Measurements from ENCODE around the gene RNF214. TPM values are rescaled to one million over a fixed set of nuclear protein-coding genes. Genes with fewer than 3 reads are reported as not detected.
A peak's percentile ranks its signal among the peaks of the same experiment; 100 is the strongest.

RNF214 gene
- total and polyA plus RNA-seq, 2 of the 4 experiments (the other 2 are of a cell fraction): 7.9 to 14.8 TPM

GRCh38 chr11:117230286-117230961 lies 2.0 kb upstream of the RNF214 start:
- Histone ChIP-seq H3K14ac (replicated peaks; ENCODE audit: low read depth, low read length) (no peak overlapping the region), H4K91ac (ENCODE audit: insufficient read depth, low read depth, low read length) (no peak overlapping the region), H4K20me1 (ENCODE audit: insufficient read depth, low read length) (no peaks in the 10 kb centered on the region; the same call in 1 of the 2 replicates), H2BK20ac (ENCODE audit: low read depth, low read length) (no peak overlapping the region), H2BK120ac (ENCODE audit: low read depth, low read length) (no peak overlapping the region), H3K4ac (ENCODE audit: low read depth, low read length) (no peak overlapping the region), H4K8ac (ENCODE audit: low read depth in 2 of 2, low read length in 2 of 2) (no peak overlapping the region), H3K9me1 (ENCODE audit: insufficient read depth, low read length) (no peaks in the 10 kb centered on the region), H3K56ac (ENCODE audit: extremely low read depth, insufficient read depth, low read length) (no peak overlapping the region), H3K27ac (ENCODE audit: insufficient read depth, low read length) (no peak overlapping the region), H3K9ac (ENCODE audit: low read depth, low read length) (peak overlapping the region; percentile 55; the same call in 1 of the 2 replicates), H2AK9ac (replicated peaks; ENCODE audit: low read depth, low read length, poor library complexity) (no peak overlapping the region), H3K27me3 (ENCODE audit: control insufficient read depth, insufficient read depth, low read length) (no peaks in the 10 kb centered on the region), H2BK15ac (ENCODE audit: low read depth, low read length) (no peak overlapping the region), H3K79me1 (ENCODE audit: low read depth in 1 of 2, low read length in 2 of 2) (peaks cover 27 to 52% of the 10 kb centered on the region in 2 experiments), H2BK5ac (ENCODE audit: low read depth, low read length, poor library complexity, severe bottlenecking) (no peak overlapping the region), H3K18ac (ENCODE audit: low read depth, low read length) (no peak overlapping the region), H3K23ac (ENCODE audit: low read depth, low read length) (no peak overlapping the region; the same call in 1 of the 2 replicates), H3K4me1 (ENCODE audit: control insufficient read depth, insufficient read depth, low read length) (peaks cover 7% of the 10 kb centered on the region), H2AK5ac (ENCODE audit: low read depth, low read length) (no peak overlapping the region), H3K9me3 (ENCODE audit: control insufficient read depth, insufficient read depth, low read length) (no peaks in the 10 kb centered on the region), H4K5ac (ENCODE audit: low read depth, low read length) (no peak overlapping the region), H3K36me3 (ENCODE audit: control insufficient read depth, insufficient read depth, low read length) (peaks cover 30% of the 10 kb centered on the region), H3K4me3 (ENCODE audit: insufficient read depth, low read depth, low read length) (no peak overlapping the region), H3K4me2 (ENCODE audit: low read depth, low read length) (peak overlapping the region; percentile 85; the same call in 1 of the 2 replicates), H2AFZ (replicated peaks; ENCODE audit: low read length, poor library complexity) (no peak overlapping the region)
- CTCF ChIA-PET: interaction anchor here (0.6 to 1.3 kb wide), 4 partner anchors 8 to 318 kb away, joined by 3 to 4 read pairs (median 3); no protein-coding TSS in a partner anchor
- peak; percentile 49 for TF ChIP-seq MAFK (IDR thresholded peaks at IDR 0.05; ENCODE audit: low read depth, low read length)
- TF ChIP-seq, protein P1, sequence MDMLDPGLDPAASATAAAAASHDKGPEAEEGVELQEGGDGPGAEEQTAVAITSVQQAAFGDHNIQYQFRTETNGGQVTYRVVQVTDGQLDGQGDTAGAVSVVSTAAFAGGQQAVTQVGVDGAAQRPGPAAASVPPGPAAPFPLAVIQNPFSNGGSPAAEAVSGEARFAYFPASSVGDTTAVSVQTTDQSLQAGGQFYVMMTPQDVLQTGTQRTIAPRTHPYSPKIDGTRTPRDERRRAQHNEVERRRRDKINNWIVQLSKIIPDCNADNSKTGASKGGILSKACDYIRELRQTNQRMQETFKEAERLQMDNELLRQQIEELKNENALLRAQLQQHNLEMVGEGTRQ (IDR thresholded peaks at IDR 0.05; ENCODE audit: low read depth, low read length): no peak
- no peak for TF ChIP-seq NFE2L2 (IDR thresholded peaks at IDR 0.05; ENCODE audit: low read depth, low read length)
- no peak for TF ChIP-seq MAZ (IDR thresholded peaks at IDR 0.05; ENCODE audit: borderline replicate concordance, low read depth, low read length)
- ATAC-seq (ENCODE audit: low read depth) (no peak), DNase-seq (peak; percentile 51)
- 80% methylated on average over 1 of the region's 12 CpGs; no CpG with 5 or more reads in 1 of the 2 experiments for WGBS, 2 experiments (ENCODE audit: extremely low coverage in 2 of 2, insufficient read length in 1 of 2)
- intact Hi-C loops (cut with micrococcal nuclease) (loop anchor here (10.0 kb wide), 1 partner anchor 394 kb away; no protein-coding TSS in a partner anchor), dilution Hi-C loops (cut with HindIII; ENCODE audit: low sequenced_read_pairs, unreplicated experiment) (no loop called here), in situ Hi-C loops (cut with MboI; ENCODE audit: low sequenced_read_pairs) (loop anchor here (5.0 kb wide), 1 partner anchor 443 kb away; the partner anchor contains the start of gene ZPR1)
- BruUV-seq (replicated peaks): no TSS peak
- POLR2A ChIA-PET (ENCODE audit: unreplicated experiment): interaction anchor here (0.6 kb wide), 1 partner anchor 56 kb away, joined by 9 read pairs; no protein-coding TSS in a partner anchor
